ENCODE measurements around the gene SOX6. TPM values are rescaled to one million over a fixed set of nuclear protein-coding genes. Genes with fewer than 3 reads are reported as not detected.

The SOX6 gene
- total RNA-seq, 1 experiment from 2014 or later: not detected

DNA sequence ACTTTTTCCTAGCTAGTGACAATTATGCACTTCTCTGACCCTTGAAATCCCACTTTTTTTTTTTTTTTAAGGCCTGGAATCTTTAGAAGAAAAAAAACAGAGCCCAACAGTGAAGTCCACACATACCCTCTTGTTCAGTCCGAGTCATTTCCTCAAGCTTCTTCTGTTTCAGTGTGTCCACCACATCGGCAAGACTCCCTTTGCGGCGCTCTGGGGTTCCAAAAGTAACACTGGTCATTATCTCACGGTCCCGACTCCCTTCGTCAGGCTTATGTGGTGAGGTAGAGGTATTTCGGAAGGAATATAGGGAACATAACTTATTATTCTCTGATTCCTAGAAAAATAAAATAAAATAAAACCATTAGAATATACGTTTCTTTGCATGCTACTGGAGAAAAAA, 38.0 kb downstream of the SOX6 start:
- Mint-ChIP-seq H3K27me3 (ENCODE audit: low read depth) (peaks cover 4% of the 10 kb centered on the region; the same call in 1 of the 2 replicates), H3K36me3 (ENCODE audit: insufficient read depth in 1 of 3, low read depth in 3 of 3) (no peaks in the 10 kb centered on the region), H3K27ac (no peak overlapping the region), H3K4me1 (no peaks in the 10 kb centered on the region), H3K9me3 (no peaks in the 10 kb centered on the region), H3K4me3 (no peak overlapping the region)
- no peak overlapping the region for H4K5ac ChIP-seq (ENCODE audit: insufficient read length, low read depth, low read length)
- no peak overlapping the region for H2BK5ac ChIP-seq (ENCODE audit: insufficient read length, low read length)
- no peak overlapping the region for H2AFZ ChIP-seq (ENCODE audit: low read length)
- H3K27me3 ChIP-seq (ENCODE audit: insufficient read depth, low read length): no peaks in the 10 kb centered on the region
- H3K79me2 ChIP-seq (ENCODE audit: insufficient read depth, low read length): no peaks in the 10 kb centered on the region
- no peaks in the 10 kb centered on the region for H3K4me1 ChIP-seq (ENCODE audit: insufficient read depth, low read length)
- no peak overlapping the region for H3K18ac ChIP-seq (ENCODE audit: insufficient read length, low read depth, low read length)
- H4K8ac ChIP-seq (replicated peaks; ENCODE audit: insufficient read length, low read depth, low read length): no peak overlapping the region
- H4K91ac ChIP-seq (ENCODE audit: insufficient read length, low read depth, low read length): no peak overlapping the region
- H2AK5ac ChIP-seq (ENCODE audit: insufficient read length, low read length): no peak overlapping the region
- TF ChIP-seq, protein P1, sequence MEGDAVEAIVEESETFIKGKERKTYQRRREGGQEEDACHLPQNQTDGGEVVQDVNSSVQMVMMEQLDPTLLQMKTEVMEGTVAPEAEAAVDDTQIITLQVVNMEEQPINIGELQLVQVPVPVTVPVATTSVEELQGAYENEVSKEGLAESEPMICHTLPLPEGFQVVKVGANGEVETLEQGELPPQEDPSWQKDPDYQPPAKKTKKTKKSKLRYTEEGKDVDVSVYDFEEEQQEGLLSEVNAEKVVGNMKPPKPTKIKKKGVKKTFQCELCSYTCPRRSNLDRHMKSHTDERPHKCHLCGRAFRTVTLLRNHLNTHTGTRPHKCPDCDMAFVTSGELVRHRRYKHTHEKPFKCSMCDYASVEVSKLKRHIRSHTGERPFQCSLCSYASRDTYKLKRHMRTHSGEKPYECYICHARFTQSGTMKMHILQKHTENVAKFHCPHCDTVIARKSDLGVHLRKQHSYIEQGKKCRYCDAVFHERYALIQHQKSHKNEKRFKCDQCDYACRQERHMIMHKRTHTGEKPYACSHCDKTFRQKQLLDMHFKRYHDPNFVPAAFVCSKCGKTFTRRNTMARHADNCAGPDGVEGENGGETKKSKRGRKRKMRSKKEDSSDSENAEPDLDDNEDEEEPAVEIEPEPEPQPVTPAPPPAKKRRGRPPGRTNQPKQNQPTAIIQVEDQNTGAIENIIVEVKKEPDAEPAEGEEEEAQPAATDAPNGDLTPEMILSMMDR (conservative IDR thresholded peaks at IDR 0.05): no peak
- H2BK15ac ChIP-seq (ENCODE audit: low read depth, low read length): no peak overlapping the region
- H2BK120ac ChIP-seq (ENCODE audit: low read depth, low read length, poor library complexity, severe bottlenecking): no peak overlapping the region
- no CpG with 5 or more reads among the region's 9 CpGs for whole genome bisulfite sequencing (ENCODE audit: extremely low coverage, insufficient read length, low lambda C conversion rate)
- no peak overlapping the region for H3K27ac ChIP-seq (ENCODE audit: insufficient read length, low read depth, low read length)
- no peak overlapping the region for H3K4ac ChIP-seq (ENCODE audit: low read depth, low read length)
- H4K20me1 ChIP-seq (ENCODE audit: control insufficient read depth, insufficient read depth, insufficient read length): no peaks in the 10 kb centered on the region
- no peak overlapping the region for H3K9ac ChIP-seq (ENCODE audit: extremely low read depth, insufficient read length, low read length)
- no peak overlapping the region for H3T11ph ChIP-seq (ENCODE audit: low read length)
- no peaks in the 10 kb centered on the region for H3K9me3 ChIP-seq (ENCODE audit: control insufficient read depth, low read depth, low read length)
- no peak overlapping the region for H2BK20ac ChIP-seq (ENCODE audit: low read depth, low read length, poor library complexity, severe bottlenecking)
- no peak overlapping the region for H3K4me2 ChIP-seq (ENCODE audit: insufficient read depth, insufficient read length, low read length)
- no peak for DNase-seq
- no peak overlapping the region for H2BK12ac ChIP-seq (ENCODE audit: insufficient read length, low read depth, low read length)
- no peak overlapping the region for H3K56ac ChIP-seq (ENCODE audit: insufficient read length, low read depth, low read length)
- no peaks in the 10 kb centered on the region for H3K79me1 ChIP-seq (ENCODE audit: insufficient read depth, low read depth, low read length, poor library complexity, severe bottlenecking)
- no peaks in the 10 kb centered on the region for H3K23me2 ChIP-seq (ENCODE audit: insufficient read length, low read depth, low read length, poor library complexity, severe bottlenecking)
- H3K23ac ChIP-seq (ENCODE audit: insufficient read length, low read depth, low read length): no peak overlapping the region
- H3K14ac ChIP-seq (ENCODE audit: insufficient read depth, low read length): no peak overlapping the region
